ENCODE measurements around the gene TCAF1.
"Not testable (repeated sequence)": the region's sequence is repeated elsewhere in the genome, so short reads cannot be mapped to it uniquely, and the experiment has no call there.

DNA sequence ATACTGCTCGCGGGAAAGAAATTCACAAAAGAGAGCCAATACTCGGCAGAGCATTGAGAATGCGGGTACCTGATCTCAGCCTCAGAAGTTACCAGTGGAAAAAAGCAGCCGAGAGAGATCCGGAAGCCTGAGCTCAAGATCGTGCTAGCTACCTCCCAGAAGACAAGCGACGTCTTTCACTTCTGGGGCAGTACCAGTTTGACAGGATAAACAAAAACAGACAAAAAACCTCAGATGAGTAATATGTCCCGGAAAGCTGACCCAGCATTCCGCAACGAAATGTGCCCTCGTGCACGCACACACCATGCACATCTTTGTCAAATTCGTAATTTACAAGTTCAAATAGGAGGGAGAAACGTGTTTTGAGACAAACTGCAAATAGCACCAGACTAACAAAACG is 65.9 kb downstream of the TCAF1 start:
- TF ChIP-seq, protein P1, sequence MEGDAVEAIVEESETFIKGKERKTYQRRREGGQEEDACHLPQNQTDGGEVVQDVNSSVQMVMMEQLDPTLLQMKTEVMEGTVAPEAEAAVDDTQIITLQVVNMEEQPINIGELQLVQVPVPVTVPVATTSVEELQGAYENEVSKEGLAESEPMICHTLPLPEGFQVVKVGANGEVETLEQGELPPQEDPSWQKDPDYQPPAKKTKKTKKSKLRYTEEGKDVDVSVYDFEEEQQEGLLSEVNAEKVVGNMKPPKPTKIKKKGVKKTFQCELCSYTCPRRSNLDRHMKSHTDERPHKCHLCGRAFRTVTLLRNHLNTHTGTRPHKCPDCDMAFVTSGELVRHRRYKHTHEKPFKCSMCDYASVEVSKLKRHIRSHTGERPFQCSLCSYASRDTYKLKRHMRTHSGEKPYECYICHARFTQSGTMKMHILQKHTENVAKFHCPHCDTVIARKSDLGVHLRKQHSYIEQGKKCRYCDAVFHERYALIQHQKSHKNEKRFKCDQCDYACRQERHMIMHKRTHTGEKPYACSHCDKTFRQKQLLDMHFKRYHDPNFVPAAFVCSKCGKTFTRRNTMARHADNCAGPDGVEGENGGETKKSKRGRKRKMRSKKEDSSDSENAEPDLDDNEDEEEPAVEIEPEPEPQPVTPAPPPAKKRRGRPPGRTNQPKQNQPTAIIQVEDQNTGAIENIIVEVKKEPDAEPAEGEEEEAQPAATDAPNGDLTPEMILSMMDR (IDR thresholded peaks at IDR 0.05), result not testable (repeated sequence)
- not testable (repeated sequence) for TF ChIP-seq EZH2 (IDR thresholded peaks at IDR 0.05; ENCODE audit: borderline replicate concordance, insufficient read depth, low read depth, low read length, poor library complexity, severe bottlenecking)
